GM12864 (cell line): ENCODE data around the gene CPNE5.

Source experiments
- DNase-seq: peaks from one replicate; pipeline ENCODE4 v3.0.0-alpha.2; 2011; ENCODE audit warnings: low read depth
- H3K4me3 ChIP-seq: 2 replicates; pipeline ENCODE4 v1.5.1; 2011; ENCODE audit warnings: mild to moderate bottlenecking, low read depth, low read length, control low read depth
- CTCF ChIP-seq: IDR thresholded peaks from 2 replicates; pipeline ENCODE4 v1.5.1; 2011; ENCODE audit warnings: low read depth, mild to moderate bottlenecking, moderate library complexity, low read length, control low read depth, inconsistent platforms; ENCODE audit errors: missing control alignments

CPNE5 gene

DNA sequence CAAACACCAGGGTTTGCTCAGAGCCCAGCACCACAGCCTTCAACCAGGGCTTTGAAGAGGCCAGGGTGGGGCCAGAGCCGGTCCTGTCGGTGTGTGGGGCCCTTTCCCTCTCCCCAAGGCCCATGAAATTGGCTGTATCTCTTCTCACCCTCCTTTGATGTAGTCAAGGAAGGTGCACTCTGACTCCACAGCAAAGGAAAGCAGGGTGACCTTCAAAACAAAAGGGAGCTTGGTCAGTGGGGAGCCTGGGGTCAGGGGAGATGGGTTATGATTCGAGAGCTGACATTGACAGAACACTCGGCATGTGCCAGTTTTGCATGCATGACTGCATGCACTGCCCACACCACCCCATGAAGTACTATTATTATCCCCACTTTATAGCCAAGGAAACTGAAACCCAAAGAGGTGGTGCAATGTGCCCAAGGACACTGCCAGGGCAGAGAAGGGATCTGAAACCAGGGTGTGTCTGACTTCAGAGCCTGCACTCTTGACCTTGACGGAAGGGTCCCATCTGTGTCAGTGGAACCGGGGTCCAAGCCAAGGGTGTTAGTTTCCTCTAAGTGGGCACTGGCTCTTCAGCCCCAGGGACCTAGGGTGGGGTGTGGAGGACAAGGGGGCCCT, 86.2 kb downstream of the CPNE5 start:
- no peak for TF ChIP-seq CTCF
- peak; percentile 68 for DNase-seq
- H3K4me3 ChIP-seq = peak overlapping the region; percentile 12; the same call in 1 of the 2 replicates

DNA sequence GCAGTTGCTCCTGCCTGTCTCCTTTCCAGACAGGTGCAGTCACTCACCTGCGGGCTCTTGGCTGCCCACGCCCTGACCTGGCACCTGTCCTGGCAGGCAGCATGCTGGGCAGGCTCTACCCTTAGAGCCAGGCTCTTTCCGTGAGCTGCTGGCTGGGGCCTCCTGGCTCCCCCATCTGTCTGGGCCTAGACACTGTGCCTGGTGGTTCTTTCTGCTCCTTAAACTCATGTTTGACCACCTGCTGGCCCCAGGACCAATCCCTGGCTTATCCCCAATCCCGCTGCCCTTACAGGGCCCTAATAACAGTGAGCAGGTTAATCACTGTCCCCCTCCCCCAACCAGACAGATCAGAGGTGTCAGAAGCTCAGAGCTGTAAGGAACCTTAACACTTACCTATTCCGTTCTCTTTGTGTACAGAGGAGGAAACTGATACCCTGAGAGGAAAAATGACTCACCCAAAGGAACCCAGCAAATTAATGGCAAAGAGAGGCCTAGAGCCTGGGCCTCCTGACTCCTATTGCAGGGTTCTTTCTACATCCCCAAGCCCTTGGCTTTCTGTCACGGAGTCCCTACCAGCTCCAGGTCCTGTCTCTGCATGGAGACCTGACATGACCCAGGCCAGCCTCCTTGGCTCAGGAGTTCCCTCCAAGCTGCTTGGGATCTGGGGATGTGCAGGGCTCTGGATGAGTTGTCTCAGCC, 86.9 kb downstream of the CPNE5 start:
- H3K4me3 ChIP-seq = no peak overlapping the region
- no peak for TF ChIP-seq CTCF
- DNase-seq = no peak

DNA sequence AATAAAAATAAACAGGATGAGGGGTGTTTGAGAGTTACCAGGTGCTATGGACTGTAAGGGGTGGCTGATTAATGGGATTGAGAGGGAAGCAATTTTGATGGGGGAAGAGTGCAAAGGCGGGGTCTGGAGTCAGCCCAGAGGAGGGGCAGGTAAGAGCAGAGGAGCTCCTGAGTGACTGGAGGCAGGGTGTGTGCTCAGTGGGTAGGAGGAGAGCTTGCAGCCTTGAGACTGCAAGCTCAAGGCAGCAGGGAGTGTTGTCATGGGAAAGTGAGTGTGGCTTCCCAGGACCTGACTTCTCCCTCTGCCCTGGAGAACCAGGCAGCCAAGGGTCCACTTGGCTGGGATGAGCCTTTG, 87.4 kb downstream of the CPNE5 start:
- no peak overlapping the region for H3K4me3 ChIP-seq
- TF ChIP-seq CTCF = no peak
- DNase-seq = no peak

DNA sequence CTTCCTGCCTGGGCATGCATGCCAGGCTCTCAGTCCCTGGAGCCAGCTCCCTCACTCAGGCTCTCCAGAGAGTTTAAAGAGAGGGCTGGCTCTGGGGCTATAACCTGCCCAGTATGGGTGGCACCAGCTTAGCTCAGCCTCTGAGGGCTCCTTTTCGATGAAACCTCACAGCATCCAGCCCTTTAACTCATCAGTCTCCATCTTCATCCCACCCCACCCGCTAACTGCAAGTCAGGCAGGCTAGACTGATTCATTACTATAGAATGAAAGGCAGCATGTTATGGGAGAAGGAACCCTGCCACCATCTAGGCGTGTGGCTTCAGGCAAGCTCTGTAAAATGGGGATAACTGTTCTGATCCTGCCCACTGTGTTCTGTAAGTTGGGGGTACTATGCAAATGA, 88.2 kb downstream of the CPNE5 start:
- TF ChIP-seq CTCF = no peak
- DNase-seq = no peak
- H3K4me3 ChIP-seq = no peak overlapping the region

GRCh38 chr6:36749829-36750489, 89.3 kb downstream of the CPNE5 start:
- DNase-seq = no peak
- no peak for TF ChIP-seq CTCF

GRCh38 chr6:36746251-36746650, 93.0 kb downstream of the CPNE5 start:
- DNase-seq = no peak
- no peak overlapping the region for H3K4me3 ChIP-seq
- TF ChIP-seq CTCF = no peak

More at GRCh38 chr6:36749829-36750489, 89.3 kb downstream of the CPNE5 start:
- no peak overlapping the region for H3K4me3 ChIP-seq

- no peak overlapping the region for H3K4me3 ChIP-seq
- TF ChIP-seq CTCF = no peak
- DNase-seq = no peak
Observed at GRCh38 chr6:36745836-36746235, 93.4 kb downstream of the CPNE5 start.
